GM12892 (cell line): ENCODE results near the gene TMEM30B. TPM values are rescaled to one million over a fixed set of nuclear protein-coding genes. Genes with fewer than 3 reads are reported as not detected.

ENCODE experiments used
- DNase-seq: peaks from one replicate; pipeline ENCODE4 v3.0.0; 2011; ENCODE audit not compliant: insufficient read length
- FAIRE-seq: peaks from 2 replicates; lab custom pipeline; 2011; peaks lifted over from hg19 to GRCh38; lab: Jason Lieb, UNC
- POLR2A ChIP-seq: IDR thresholded peaks from 2 replicates; pipeline ENCODE4 v1.6.1; 2011; ENCODE audit warnings: low read depth, low read length, control low read depth
- POLR2AphosphoS5 ChIP-seq: IDR thresholded peaks from 2 replicates; pipeline ENCODE4 v1.6.1; 2011; ENCODE audit warnings: low read depth, low read length, control low read depth
- TAF1 ChIP-seq: IDR thresholded peaks from 2 replicates; pipeline ENCODE4 v1.6.1; 2011; ENCODE audit warnings: low read depth, mild to moderate bottlenecking, control low read depth, low read length, borderline replicate concordance
- polyA plus RNA-seq: library from polyadenylated mRNA; unstranded; fragments of >200 nt; gene quantifications from one replicate; pipeline ENCODE4 v1.2.1, GENCODE V29; 2012; ENCODE audit warnings: missing spikeins, inconsistent platforms; ENCODE audit not compliant: missing spikeins

Gene TMEM30B
- not detected for polyA plus RNA-seq

DNA sequence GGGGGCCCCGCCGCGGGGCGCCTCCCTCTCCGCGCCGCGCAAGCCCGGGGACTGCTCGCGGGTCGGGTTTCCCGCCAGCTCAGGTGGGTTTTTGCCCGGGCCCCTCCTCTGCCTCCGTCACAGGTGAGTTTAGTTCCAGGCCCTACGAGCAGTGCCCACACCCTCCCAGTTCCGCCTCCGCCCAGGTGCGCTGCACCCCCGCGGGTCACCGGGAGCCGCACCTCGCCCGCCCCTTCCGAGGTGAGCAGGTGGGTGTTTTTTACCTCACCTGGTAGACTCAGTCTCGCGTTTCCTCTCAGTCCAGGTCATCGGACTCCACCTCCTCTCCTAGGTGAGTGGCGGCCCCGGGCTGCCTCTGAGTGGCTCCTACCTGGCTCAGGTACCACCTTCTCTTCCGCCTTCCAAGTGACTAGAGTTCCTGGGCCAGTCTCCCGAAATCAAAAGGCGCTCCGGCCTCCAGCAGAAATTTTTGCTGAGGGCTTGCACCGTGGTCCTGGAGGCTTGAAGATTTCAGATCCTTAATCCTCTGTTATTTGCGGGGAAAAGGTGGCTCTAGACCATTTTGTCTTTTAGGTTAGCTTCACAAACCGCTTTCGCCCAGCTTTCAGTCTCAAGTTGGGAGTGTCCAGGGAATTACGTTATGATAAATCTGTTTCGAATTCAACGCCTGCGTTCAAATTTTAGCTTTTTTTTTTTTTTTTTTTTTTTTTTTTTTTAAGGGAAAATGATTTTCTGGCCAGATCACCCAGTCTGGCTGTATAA is at the start of gene TMEM30B:
TSS of gene TMEM30B (minus strand) at position 153 of the 762 bp plus-strand sequence. CDS start 191 bp downstream, outside the sequence.
- no peak for TF ChIP-seq POLR2A
- no peak for TF ChIP-seq POLR2AphosphoS5
- no peak for TF ChIP-seq TAF1
- no peak for FAIRE-seq
- no peak for DNase-seq

DNA sequence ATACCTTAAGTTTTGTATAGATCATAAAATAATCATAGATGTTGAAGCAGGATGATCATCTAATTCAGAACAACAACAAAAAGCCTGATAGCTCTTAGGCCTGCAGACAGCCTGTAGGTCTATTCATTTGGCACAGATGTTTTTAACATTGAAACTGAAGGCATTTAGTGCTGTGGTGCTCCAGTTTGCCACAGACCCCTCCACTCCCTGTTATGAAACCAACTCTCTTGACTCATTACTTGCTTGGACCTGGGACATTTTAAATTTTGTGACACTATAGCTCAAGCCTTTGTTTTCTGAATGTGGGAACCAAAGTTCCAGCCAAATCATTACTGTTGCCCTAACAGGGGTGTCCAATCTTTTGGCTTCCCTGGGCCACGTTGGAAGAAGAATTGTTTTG is 49.4 kb upstream of the TMEM30B start:
- no peak for DNase-seq
- TF ChIP-seq TAF1 (no peak), POLR2AphosphoS5 (no peak), POLR2A (no peak)
- FAIRE-seq = no peak

GRCh38 chr14:61329478-61330051 is 48.4 kb upstream of the TMEM30B start:
- no peak for TF ChIP-seq TAF1
- TF ChIP-seq POLR2AphosphoS5 = no peak
- TF ChIP-seq POLR2A = no peak
- DNase-seq = no peak

DNA sequence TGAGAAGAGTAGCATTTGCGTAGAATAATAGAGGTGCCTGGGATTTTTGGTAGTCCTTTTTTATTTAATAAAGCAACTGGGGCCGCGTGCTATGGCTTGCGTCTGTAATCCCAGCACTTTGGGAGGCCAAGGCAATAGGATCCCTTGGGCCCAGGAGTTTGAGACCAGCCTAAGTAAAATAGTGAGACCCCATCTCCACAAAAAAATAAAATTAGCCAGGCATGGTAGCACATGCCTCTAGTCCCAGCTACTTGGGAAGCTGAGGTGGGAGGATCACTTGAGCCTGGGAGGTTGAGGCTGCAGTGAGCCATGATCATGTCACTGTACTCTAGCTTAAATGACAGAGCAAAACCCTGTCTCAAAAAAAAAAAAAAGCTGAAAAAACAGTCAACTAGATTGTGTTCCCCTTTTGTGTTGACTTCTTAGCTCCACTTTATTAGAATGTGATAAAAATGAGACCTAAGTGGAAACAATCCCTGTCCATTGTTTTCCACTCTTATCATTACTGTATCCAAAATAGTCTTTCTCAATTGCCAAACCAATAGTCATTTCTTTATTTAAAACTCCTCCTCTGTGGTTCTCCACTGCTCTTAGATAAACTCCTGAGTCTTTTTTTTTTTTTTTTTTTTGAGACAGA is 47.6 kb upstream of the TMEM30B start:
- DNase-seq (no peak), FAIRE-seq (no peak)
- no peak for TF ChIP-seq TAF1
- no peak for TF ChIP-seq POLR2AphosphoS5
- no peak for TF ChIP-seq POLR2A

More at GRCh38 chr14:61329478-61330051, 48.4 kb upstream of the TMEM30B start:
- no peak for FAIRE-seq

GRCh38 chr14:61326847-61327246 is 45.7 kb upstream of the TMEM30B start:
- no peak for FAIRE-seq
- TF ChIP-seq TAF1 = no peak
- TF ChIP-seq POLR2AphosphoS5 = no peak
- no peak for TF ChIP-seq POLR2A
- no peak for DNase-seq

DNA sequence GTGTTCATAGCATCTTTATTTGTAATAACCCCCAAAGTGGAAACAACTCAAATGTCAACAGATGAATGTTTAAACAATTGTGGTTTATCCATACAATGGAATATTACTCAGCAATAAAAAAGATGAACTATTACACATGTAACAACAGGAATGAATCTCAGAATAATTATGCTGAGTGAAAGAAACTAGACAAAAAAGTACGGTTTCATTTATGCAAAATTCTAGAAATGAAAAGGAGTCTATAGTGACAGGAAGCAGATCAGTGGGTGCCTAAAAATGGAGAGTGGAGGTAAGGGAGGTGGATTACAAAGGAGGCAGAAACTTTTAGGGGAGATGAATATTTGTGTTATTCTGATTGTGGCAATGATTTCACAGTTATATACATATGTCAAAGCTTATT is 45.0 kb upstream of the TMEM30B start:
- no peak for FAIRE-seq

GRCh38 chr14:61325166-61325565 is 44.0 kb upstream of the TMEM30B start:
- TF ChIP-seq POLR2A (no peak), TAF1 (no peak), POLR2AphosphoS5 (no peak)
- no peak for DNase-seq
- FAIRE-seq = no peak

More for the DNA sequence above, 45.0 kb upstream of the TMEM30B start:
- DNase-seq = no peak
- TF ChIP-seq POLR2A (no peak), POLR2AphosphoS5 (no peak), TAF1 (no peak)

DNA sequence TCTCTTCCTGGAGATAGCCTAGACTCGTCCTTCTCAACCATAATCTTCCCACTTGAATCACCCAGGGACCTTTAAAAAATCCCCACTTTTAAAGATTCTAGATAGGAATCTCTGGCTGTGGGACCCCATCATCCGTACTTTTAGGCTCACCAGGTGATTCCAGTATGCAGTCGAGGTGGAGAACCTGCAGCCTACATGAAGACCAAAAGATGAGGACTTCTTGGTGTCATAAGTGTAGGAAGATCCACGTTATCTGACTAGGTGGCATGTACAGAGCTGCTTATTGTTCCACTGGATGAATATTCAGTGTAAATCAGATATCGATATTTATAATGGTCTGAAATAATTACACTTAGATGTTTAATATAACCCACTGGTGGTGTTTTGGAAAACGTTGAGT is 42.8 kb upstream of the TMEM30B start:
- TF ChIP-seq POLR2AphosphoS5 (no peak), TAF1 (no peak)
- no peak for FAIRE-seq
- no peak for DNase-seq

GRCh38 chr14:61322799-61323290 is 41.7 kb upstream of the TMEM30B start:
- DNase-seq (no peak), FAIRE-seq (no peak)
- no peak for TF ChIP-seq POLR2A
- TF ChIP-seq TAF1 = no peak
- no peak for TF ChIP-seq POLR2AphosphoS5

DNA sequence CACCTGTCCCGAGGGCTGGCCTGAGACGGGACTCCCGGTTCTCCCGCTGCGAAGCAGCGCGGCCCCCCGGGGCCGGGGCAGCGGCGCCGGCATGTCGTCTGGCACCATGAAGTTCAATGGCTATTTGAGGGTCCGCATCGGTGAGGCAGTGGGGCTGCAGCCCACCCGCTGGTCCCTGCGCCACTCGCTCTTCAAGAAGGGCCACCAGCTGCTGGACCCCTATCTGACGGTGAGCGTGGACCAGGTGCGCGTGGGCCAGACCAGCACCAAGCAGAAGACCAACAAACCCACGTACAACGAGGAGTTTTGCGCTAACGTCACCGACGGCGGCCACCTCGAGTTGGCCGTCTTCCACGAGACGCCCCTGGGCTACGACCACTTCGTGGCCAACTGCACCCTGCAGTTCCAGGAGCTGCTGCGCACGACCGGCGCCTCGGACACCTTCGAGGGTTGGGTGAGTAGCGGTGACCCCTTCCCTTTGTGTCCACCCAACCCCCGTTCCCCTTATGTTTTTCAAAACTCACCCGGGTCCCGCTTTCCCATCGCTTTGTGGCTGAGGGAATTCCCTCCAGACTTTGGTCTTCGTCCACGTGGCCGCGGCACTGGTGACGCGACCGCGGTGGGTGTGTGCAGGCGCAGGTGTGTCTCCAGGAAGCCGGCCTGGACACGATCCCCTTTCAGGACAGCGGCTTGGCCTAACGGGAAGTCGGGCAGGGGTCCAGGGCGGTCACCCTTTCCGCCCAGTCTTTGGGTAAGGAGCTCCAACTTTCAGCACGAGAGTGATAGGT is 41.1 kb upstream of the TMEM30B start:
- no peak for TF ChIP-seq POLR2A
- no peak for TF ChIP-seq TAF1
- no peak for TF ChIP-seq POLR2AphosphoS5
- FAIRE-seq (no peak), DNase-seq (no peak)

DNA sequence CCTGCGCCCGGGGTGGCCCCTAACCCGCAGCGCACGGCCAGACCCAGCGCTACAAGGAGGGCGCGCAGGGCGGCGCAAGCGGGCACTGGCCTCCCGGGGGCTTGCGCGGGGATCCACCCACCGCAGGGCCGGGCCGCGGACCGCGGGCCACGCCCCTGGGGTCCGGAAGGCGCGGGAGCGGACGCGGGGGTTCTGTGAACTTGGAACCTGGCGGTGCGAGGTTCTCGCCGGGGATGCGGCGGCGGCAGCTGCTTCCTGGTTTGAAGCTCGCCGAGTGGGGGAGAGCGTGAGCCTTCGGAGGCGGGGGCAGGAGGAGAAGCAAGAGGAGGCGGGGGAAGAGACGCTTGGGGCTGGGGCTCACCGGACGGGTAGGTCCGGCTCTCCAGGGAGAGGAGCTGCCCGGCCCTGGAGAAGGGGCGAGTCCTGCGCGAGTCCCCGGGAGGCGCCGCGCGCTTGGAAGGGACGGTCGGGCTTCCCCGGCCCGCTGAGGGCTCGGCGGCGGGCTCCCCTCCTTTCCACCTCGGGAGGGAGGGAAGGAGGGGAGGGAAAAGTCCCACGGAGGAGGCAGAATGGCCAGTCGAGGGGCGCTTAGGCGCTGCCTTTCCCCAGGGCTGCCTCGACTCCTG is 40.4 kb upstream of the TMEM30B start, which contains the start of gene PRKCH:
TSS of gene PRKCH (plus strand) at position 195 of the 626 bp plus-strand sequence. CDS start 523 bp downstream, outside the sequence.
- DNase-seq = peak; percentile 55
- no peak for FAIRE-seq
- TF ChIP-seq TAF1 (no peak), POLR2A (no peak), POLR2AphosphoS5 (no peak)
